CD4-positive, alpha-beta T cell treated with Interferon gamma for 1 hour (primary cell): ENCODE data around the gene ULBP2.
"Not testable (repeated sequence)": the region's sequence is repeated elsewhere in the genome, so short reads cannot be mapped to it uniquely, and the experiment has no call there.

Experiments
- DNase-seq: peaks from one replicate; pipeline ENCODE4 v3.0.0-alpha.2; 2020

Gene ULBP2

DNA sequence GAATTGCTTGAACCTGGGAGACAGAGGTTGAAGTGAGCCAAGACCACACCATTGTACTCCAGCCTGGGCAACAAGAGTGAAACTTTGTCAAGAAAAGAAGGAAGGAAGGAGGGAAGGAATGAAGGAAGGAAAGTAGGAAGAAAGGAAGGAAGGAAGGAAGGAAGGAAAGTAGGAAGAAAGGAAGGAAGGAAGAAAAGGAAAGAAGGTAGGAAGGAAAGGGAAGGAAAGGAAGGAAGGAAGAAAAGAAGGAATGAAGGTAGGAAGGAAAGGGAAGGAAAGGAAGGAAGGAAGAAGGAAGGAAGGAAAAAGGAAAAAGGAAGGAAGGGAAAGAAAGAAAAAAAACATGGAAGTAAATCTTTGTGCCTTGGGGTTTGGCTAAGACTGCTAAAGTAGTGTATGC, 33.6 kb downstream of the ULBP2 start:
- DNase-seq, result no peak

DNA sequence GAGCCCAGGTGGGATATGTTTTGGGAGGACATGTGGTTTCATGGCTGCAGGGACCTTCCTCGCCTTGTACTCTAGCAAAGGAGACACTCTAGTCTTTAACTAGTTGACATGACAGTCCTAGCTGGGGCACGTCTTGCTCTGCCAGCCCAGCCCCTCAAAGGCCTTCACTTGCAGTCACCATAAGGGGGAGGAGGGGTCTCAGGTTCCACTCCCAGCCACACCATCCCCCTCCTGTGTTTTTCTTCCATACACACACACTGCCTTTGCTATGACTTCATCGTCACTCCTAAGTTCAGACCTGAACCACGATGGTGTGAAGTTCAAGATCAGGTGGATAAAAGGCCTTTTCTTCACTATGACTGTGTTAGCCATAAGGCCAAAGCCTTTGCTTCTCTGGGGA, 35.4 kb downstream of the ULBP2 start:
- no peak for DNase-seq

DNA sequence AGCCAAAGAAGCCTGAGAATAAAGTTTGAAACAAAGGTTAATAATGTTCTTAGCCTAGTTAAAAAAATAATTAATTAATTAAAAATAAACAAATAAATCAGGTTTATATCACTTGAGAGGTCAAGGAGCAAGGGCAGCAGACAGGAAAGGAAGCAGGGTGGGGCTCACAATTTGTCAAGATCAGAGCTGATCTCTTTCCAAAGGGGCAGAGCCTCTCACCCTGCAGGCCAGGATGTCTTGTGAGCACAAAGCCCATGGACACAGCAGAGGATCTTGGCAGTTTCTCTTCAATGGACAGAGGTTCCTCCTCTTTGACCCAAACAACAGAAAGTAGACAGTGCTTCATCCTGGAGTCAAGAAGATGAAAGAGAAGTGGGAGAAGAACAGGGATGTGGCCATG, 36.8 kb downstream of the ULBP2 start:
- no peak for DNase-seq

DNA sequence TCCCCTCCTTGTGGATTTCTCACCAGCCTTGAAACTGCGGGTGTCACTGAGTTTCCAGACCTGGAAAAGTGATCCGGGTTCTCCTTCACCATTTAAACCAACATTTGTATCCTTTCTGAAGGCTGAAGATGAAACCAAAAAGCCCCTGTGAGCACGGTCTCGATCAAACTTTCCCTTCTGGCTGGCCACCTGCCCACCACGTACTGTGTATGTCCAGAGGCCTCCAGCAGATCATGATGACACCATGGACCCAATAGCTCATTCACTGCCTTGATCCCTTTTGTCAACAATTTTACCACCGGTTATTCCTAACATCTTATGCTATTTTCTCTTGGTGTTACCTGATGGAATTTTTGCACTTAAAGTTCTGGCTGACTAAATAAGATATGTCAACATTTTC, 37.5 kb downstream of the ULBP2 start:
- no peak for DNase-seq

DNA sequence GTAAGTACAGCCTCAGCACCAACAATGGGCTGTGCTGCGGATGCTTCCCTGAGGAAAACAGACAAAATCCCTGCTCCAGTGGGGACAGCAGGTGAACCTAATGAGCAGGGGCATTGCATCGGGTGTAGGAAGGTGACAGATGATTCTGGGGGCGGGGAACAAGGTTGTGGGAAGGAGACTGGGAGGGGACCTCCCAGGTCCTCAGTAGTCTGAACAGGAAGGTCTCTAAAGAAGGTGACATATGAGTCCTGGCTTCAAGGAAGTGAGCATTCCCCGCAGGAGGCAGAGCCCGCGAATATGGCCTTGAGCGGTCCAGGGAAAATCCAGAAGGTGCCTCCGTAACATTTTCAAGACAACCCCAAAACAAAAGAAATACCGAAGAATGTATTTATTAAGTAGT, 41.3 kb downstream of the ULBP2 start:
- no peak for DNase-seq

DNA sequence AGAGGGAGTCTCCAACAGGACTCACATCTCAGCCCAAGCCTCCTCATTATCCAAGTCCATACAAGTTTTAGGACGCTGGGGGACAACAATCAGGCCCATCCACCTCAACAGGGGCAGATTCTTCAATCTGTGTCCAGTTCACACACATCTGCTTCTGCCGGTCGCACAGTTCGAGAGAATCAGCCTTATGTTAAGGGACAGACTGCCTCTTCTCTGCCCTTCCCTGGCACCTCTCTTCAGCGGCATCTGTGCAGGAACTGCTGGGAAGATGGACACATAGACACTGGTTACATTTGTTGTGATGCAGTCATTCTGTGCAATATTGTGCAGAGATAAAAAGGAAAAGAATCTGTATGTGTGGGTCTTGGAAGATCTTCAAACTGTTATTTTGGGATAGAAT, 43.0 kb downstream of the ULBP2 start:
- no peak for DNase-seq

DNA sequence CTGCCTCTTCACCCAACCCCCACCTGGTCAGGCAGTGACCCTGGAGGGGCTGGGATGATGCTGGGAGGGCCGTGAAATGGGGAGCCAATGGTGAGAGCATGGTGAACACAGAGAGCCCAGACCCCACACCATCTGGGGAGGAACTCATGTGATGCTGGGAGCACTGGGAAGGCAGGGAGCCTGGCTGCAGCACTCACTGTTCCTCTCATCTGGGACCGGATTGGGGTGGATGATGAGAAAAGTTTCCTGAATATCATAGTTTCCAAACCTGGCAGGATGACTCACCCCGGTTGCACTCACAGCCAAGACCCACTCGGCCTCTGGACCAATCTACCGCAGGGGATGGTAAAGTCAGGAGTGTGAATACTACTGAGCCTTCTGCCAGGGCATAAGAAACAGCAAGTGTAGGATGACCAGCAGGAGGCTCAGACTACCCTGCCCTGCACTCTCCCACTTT, 43.7 kb downstream of the ULBP2 start:
- DNase-seq, result no peak

DNA sequence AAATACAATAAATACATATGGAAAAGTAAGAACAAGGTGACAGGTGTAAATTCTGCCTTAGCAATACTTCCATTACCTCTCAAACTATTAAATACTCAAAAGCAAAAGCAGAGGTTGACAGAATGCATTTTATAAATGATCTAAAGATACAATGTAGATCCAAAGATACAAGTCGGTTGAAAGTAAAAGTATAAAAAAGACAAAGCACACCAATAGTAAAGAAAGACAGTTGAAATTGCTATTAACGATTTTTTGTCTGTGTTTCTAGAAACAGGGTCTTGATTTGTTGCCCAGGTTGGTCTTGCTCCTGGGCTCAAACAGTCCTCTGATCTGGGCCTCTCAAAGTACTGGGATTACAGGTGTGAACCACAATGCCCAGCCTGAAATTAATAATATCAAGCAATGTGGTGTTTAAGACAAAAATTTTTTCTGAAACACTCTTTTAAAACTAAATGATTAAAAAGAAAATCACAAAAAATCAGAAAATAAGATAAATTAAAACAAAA, 45.8 kb downstream of the ULBP2 start:
- DNase-seq, result no peak

DNA sequence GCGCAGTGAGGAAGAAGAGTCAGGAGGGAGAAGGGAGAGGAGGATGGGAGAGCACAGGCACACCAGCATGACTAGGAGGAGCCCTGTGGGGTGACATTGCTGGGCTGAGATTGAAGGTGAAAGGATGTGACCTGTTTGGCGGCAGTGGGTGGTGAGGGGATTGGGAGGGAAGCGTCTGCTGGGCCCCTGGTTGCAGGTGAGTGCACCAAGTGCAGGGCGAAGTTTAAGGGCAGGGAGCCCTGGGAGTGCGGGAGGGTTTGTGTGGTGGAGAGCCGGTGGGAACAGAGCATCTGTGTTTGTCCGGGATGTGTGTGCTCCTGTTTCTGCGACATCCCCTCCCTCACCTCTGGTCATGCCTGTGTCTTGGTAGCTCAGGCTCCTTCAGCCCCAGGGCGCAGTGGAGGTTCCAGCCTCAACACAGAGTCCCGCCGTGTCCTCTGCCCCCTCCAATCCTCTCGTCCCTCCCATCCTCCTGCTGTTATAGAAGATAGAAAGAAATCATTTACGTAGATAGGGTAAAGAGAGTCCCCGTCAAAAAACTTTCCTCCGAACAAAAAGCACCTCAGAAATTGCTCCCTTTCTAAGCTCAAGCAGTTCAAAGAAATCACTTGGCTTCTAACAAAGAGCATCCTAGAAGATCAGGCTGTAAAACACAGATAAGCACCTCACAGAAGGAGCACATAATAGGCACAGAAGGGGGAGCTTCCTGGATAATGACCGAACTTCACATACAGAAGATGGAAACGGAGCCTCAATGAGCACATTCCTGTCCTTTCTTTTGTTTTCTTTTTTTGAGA, 46.9 kb downstream of the ULBP2 start:
- DNase-seq, result no peak

DNA sequence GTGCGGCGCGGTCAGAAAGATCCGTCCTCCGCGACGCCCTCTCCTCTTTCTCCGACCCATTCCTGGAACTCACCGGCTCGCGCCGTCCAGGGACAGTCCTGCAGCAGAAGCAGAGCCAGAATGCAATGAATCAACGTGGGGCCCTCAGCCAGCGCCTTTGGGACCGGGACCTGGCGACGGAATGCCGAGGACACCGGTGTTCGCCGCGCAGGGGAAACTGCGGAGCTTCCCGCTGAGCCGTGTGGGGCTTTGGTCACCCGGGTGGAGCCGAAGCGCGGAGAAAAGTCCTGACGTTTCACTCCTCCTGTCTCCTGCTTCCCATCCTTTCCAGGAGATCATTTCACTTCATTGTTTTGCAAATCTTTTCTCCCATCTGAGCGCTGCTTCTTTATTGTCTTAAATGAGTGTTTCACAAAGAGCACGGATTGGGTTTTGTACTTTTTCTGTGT, 48.4 kb downstream of the ULBP2 start:
- no peak for DNase-seq

DNA sequence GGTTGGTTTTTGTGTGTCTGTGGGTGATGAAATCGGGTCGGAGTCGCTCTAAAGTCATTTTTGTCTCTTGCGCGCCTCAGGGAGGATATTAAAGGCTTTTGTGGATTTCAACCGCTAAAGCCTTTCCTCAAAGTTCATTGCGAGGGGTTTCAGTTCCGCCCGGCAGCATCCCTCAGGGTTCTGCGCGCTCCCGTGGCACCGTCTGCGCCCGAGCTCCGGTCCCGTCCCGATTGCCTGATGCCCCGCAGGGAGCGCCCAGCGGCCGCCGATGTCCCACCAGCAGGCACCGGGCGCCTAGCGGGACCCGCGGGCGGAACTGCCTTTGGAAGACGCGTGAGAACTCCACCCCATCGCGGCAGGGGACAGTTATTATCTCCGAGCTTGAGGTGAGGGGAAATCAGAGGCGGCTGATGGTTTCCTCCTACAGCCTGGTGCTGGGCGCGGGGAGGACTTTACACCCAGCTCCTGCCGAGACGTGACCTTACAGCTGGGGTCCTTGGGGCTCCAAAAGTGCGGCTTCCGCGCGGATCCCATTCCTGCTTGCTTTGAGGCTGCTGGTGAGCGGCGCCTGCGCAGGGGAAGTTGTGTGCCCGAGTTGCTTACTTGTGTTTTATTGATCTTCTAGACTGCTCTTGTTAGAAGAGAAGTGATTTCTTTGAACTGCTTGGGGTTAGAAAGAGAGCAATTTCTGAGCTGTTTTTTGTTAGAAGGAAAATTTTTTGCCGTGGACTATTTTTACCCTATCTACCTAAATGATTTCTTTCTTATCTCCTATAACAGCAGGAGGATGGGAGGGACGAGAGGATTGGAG, 49.1 kb downstream of the ULBP2 start:
- DNase-seq, result no peak

DNA sequence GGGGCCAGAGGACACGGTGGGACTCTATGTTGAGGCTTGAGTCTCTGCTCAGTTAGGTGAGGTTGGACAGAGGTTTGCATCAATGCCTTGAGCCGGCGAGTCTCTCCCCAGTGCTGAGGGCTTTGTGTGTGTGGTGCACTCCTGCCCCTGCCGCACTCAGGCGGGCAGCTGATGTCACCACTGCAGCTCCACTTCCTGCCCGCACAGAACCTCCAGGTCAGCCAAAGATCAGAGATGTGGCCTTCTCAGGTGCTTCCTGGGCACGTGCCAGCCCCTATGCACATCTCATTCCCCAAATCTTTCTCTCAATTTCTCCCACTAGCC, 49.6 kb downstream of the ULBP2 start:
- DNase-seq, result not testable (repeated sequence)

DNA sequence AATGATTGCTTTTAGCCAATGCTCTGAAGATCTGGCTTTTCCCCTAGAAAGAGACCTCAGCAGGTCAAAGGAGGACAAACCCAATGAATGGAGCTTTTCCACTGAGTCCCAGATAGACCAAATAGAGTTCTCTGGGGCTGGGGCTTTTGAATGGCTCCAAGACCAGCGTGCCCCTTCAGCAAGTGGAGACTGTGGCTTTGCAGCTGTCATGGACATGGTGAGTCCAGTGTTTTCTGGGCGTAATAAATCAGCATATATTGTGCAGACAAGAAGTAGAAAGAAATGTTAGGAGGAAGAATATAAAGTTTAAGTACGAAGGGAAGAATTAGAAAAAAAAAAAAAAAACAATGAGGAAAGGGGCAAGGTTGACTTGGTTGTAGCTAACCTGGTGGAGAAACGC, 50.0 kb downstream of the ULBP2 start:
- no peak for DNase-seq

DNA sequence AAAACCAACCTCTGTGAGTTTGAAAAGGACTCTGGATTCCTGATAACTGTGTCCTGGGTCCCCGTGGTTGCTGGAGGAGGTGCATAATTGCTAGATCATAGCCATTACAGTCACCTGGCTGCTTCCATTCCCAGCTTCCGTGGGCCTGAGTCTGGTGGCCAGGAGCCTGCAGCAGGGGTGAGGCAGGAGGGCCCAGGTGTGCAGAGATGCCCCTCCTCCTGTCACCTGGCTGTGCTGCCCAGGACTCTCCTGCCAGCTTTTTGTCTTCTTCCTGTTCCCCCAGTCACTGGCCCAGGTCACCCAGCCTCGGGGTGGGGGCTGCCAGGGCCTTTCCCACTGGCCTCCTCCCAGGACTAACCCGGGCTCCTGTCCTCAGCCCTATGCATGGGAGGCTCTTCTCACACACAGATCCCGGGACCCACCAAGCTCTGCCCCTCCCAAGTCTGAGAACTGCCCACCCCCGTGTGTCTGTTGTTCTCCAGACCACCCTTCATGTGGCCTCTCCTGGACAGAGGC, 53.5 kb downstream of the ULBP2 start:
- no peak for DNase-seq

DNA sequence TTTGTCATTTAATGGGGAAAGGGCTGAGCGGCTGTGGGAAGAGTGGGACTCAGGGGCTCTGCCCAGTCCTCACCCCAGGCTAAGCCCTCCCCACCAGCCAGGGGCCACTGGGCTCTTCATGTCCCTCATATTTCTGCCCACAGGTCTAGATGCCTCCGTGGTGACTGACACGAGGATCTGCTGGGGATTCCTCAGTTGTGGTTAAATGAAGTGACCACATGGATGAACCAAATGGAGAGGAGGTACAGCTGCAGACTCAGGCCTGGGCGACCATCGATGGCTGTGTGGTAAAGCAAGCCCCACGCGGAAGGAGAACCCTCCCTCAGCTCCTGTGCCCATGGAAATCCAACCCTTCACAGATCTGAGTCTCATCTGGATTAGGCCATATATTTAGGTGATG, 54.2 kb downstream of the ULBP2 start:
- no peak for DNase-seq
